Lower lobe of right lung (tissue), 2 donors: Measurements from ENCODE around the gene MXD1. TPM values are rescaled to one million over a fixed set of nuclear protein-coding genes. Genes with fewer than 3 reads are reported as not detected.

ENCODE experiments used
- ATAC-seq, 2 donors: fragments of 200-7000 bp; cut with Tn5 transposase; one replicate each; pipeline ENCODE4 v1.9.1; 2020 to 2022; ENCODE audit warnings: mild to moderate bottlenecking in 2 of 2, moderate library complexity in 2 of 2
- DNase-seq: peaks from one replicate; pipeline ENCODE4 v3.0.0-alpha.2; 2020
- H3K27ac ChIP-seq: fragments of 200-600 bp; one replicate; pipeline ENCODE4 v1.8.0; 2022
- H3K27me3 ChIP-seq: fragments of 200-600 bp; one replicate; pipeline ENCODE4 v1.8.0; 2022; ENCODE audit warnings: low read depth
- H3K36me3 ChIP-seq: fragments of 200-600 bp; one replicate; pipeline ENCODE4 v1.8.0; 2022; ENCODE audit warnings: mild to moderate bottlenecking
- H3K4me1 ChIP-seq: fragments of 200-600 bp; one replicate; pipeline ENCODE4 v1.8.0; 2022
- H3K4me3 ChIP-seq: fragments of 200-600 bp; one replicate; pipeline ENCODE4 v1.8.0; 2022; ENCODE audit warnings: mild to moderate bottlenecking
- H3K9me3 ChIP-seq: fragments of 200-600 bp; one replicate; pipeline ENCODE4 v1.8.0; 2022
- intact Hi-C: fragments of 100-400 bp; cut with DNase I; formaldehyde crosslinking; loops from one replicate; pipeline ENCODE4 v1.11.0; 2022
- total RNA-seq: library from RNA; stranded (reverse); fragmentation: NEBNext Ultra II Directional; extraction: Animal tissue kit (Norgen Biotek cat#: 25700); gene quantifications from one replicate; pipeline ENCODE4 v1.2.1, GENCODE V29; 2021
- TF ChIP-seq, protein P1 (sequence below): fragments of 200-600 bp; IDR thresholded peaks from one replicate; pipeline ENCODE4 v1.8.0; 2022; ENCODE audit warnings: antibody characterized with exemption, mild to moderate bottlenecking
- donor health status: DM: no; HTN: yes; CAD: no; lungs with severe emphysema.

MXD1 gene
- total RNA-seq, 1 donor from 2014 or later, result 33.8 TPM

DNA sequence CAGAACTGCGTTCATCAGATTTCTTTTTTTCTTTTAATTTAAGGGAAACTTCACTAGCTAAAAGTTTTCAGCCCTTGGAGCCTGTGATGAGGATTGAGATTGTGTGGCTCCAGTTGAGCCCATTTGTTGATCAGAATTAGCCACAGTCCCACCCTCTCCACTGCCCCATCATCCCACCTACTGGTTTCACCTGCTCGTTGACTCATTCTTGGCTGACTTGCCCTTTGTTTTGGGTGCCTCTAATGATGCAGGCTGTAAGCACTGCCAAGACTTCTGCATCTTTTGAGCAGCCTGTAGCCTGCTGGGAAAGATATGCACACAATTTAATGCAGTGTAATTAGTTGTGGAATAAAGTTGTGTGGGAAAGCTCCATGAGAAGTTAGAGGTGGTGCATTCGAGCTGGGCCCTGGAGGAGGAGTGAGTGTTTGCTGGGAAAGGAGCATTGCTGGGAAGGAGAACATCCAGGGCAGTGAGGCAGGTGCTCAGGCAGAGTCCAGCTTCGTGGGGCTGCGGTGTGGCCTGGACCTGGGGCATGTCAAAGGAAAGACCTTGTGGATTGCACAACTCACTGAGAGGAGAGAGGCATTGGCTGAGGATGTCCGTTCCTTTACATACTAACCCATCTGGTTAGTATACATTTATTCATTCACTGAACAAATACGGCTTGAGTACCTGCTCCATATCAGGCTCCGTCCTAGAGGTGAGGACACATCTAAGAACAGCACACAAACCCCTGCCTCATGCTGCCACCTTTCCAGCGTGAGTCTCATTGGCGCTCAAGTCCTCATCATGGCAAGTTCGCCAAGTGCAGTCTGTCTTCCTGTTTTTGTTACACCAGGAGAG is 28.3 kb downstream of the MXD1 start:
- ATAC-seq, result peak; percentile 37 to 53
- Histone ChIP-seq H3K36me3 (peaks cover 55% of the 10 kb centered on the region), H3K27me3 (no peaks in the 10 kb centered on the region), H3K4me3 (no peak overlapping the region), H3K27ac (no peak overlapping the region), H3K9me3 (no peaks in the 10 kb centered on the region), H3K4me1 (peaks cover 19% of the 10 kb centered on the region)
- DNase-seq, result no peak
- intact Hi-C loops, result no loop called here
- TF ChIP-seq, protein P1, sequence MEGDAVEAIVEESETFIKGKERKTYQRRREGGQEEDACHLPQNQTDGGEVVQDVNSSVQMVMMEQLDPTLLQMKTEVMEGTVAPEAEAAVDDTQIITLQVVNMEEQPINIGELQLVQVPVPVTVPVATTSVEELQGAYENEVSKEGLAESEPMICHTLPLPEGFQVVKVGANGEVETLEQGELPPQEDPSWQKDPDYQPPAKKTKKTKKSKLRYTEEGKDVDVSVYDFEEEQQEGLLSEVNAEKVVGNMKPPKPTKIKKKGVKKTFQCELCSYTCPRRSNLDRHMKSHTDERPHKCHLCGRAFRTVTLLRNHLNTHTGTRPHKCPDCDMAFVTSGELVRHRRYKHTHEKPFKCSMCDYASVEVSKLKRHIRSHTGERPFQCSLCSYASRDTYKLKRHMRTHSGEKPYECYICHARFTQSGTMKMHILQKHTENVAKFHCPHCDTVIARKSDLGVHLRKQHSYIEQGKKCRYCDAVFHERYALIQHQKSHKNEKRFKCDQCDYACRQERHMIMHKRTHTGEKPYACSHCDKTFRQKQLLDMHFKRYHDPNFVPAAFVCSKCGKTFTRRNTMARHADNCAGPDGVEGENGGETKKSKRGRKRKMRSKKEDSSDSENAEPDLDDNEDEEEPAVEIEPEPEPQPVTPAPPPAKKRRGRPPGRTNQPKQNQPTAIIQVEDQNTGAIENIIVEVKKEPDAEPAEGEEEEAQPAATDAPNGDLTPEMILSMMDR, result no peak

GRCh38 chr2:69943843-69944525 is 29.1 kb downstream of the MXD1 start:
- H3K27me3 ChIP-seq, result no peaks in the 10 kb centered on the region
- H3K4me3 ChIP-seq, result no peak overlapping the region
- H3K4me1 ChIP-seq, result peaks cover 19% of the 10 kb centered on the region
- TF ChIP-seq, protein P1, result no peak
- ATAC-seq (peak in 1 of 2 donors; percentile 21), DNase-seq (no peak)
- no peaks in the 10 kb centered on the region for H3K9me3 ChIP-seq
- peak overlapping the region; percentile 28 for H3K27ac ChIP-seq
- intact Hi-C loops, result no loop called here
- peaks cover 48% of the 10 kb centered on the region for H3K36me3 ChIP-seq

DNA sequence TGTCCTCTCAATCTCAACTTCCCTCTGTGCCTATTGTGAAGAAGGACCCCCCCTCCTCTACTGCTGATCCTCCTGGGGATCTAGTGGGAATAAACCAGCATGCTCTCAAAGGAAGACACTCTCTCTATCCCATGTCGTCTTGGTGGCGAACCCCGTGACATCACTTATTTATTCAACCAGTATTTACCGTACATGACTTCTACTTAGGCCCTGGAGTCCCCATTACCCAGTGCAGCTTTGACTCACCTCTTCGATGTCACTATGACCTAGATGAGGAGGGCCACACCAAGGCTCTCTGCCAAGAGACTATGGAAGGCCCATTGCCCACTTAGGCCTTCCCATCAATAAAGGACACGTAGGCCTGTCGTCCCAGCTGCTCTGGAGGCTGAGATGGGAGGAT is 29.8 kb downstream of the MXD1 start:
- H3K27ac ChIP-seq, result no peak overlapping the region
- intact Hi-C loops, result no loop called here
- DNase-seq (no peak), ATAC-seq (no peak)
- H3K9me3 ChIP-seq, result no peaks in the 10 kb centered on the region
- TF ChIP-seq, protein P1, result no peak
- H3K4me3 ChIP-seq, result no peak overlapping the region
- peaks cover 19% of the 10 kb centered on the region for H3K4me1 ChIP-seq
- no peaks in the 10 kb centered on the region for H3K27me3 ChIP-seq
- H3K36me3 ChIP-seq, result peaks cover 40% of the 10 kb centered on the region

GRCh38 chr2:69945441-69945840 is 30.5 kb downstream of the MXD1 start:
- Histone ChIP-seq H3K4me3 (no peak overlapping the region), H3K9me3 (no peaks in the 10 kb centered on the region), H3K27me3 (no peaks in the 10 kb centered on the region), H3K4me1 (peaks cover 19% of the 10 kb centered on the region), H3K36me3 (peaks cover 33% of the 10 kb centered on the region), H3K27ac (peak overlapping the region; percentile 65)
- DNase-seq (peak; percentile 79), ATAC-seq (peak; percentile 62 to 70)
- intact Hi-C loops, result no loop called here
- TF ChIP-seq, protein P1, result no peak

DNA sequence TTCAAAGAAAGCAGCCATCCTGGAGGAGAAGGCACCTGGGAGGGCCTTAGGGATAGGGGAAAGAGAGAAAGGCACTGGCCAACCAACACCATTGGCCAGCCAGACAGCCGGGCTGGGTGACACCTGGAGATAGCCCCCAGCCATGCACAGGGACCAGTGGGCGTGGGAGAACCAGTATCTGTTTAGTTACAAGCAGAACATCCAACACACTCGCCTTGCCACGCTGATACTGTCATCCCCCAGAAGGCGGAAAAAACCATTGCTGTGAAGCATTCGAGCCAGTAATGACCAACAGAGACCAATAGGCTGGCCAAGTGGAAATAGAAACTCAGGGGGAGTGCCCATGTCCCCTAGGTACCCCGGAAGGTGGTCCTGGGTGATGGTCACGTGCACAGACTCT is 31.0 kb downstream of the MXD1 start:
- Histone ChIP-seq H3K4me1 (peaks cover 19% of the 10 kb centered on the region), H3K9me3 (no peaks in the 10 kb centered on the region), H3K27me3 (no peaks in the 10 kb centered on the region), H3K4me3 (no peak overlapping the region), H3K36me3 (peaks cover 28% of the 10 kb centered on the region), H3K27ac (peak overlapping the region; percentile 65)
- DNase-seq, result no peak
- intact Hi-C loops, result no loop called here
- no peak for ATAC-seq
- TF ChIP-seq, protein P1, result no peak
